H1 (cell line): ENCODE results near the gene RYR3. TPM values are rescaled to one million over a fixed set of nuclear protein-coding genes. Genes with fewer than 3 reads are reported as not detected.

Source experiments
- CTCF ChIA-PET: fragments of 300-600 bp; sonication (Branson Sonifier 250); formaldehyde crosslinking; loops from one replicate; lab custom pipeline; 2021; ENCODE audit not compliant: partially characterized antibody; lab: Charles Lee
- POLR2A ChIA-PET: fragments of 300-600 bp; sonication (Branson Sonifier 250); formaldehyde crosslinking; loops from one replicate; lab custom pipeline; 2021; ENCODE audit warnings: inconsistent platforms; ENCODE audit not compliant: partially characterized antibody; lab: Charles Lee
- DNase-seq, 2 experiments: peaks; one replicate each; pipeline versions ENCODE4 v3.0.0 to v3.0.0-alpha.2; 2010 to 2022; ENCODE audit warnings: low spot score in 2 of 2, low read depth in 1 of 2, mixed read lengths in 1 of 2
- FAIRE-seq: peaks from 2 replicates; lab custom pipeline; 2011; peaks lifted over from hg19 to GRCh38; lab: Jason Lieb, UNC
- H2AFZ ChIP-seq: 2 replicates; pipeline ENCODE4 v1.8.1; 2012; ENCODE audit warnings: low read length, inconsistent platforms
- H2AK5ac ChIP-seq: 2 replicates; pipeline ENCODE4 v1.6.1; 2013; ENCODE audit warnings: low read depth, low read length
- H2BK120ac ChIP-seq: replicated peaks from 2 replicates; pipeline ENCODE3; 2013; ENCODE audit warnings: low read depth, low read length, inconsistent platforms
- H2BK12ac ChIP-seq: 2 replicates; pipeline ENCODE4 v1.6.1; 2013; ENCODE audit warnings: low read depth, low read length
- H2BK15ac ChIP-seq: 2 replicates; pipeline ENCODE4 v1.6.1; 2013; ENCODE audit warnings: low read length
- H2BK20ac ChIP-seq: 2 replicates; pipeline ENCODE4 v1.6.1; 2013; ENCODE audit warnings: low read length
- H2BK5ac ChIP-seq: 2 replicates; pipeline ENCODE4 v1.6.1; 2013; ENCODE audit warnings: low read depth, low read length
- H3K14ac ChIP-seq: 2 replicates; pipeline ENCODE4 v1.6.1; 2013; ENCODE audit warnings: inconsistent platforms; ENCODE audit not compliant: insufficient read length
- H3K18ac ChIP-seq: 2 replicates; pipeline ENCODE4 v1.6.1; 2013; ENCODE audit warnings: low read length; ENCODE audit errors: extremely low read depth
- H3K23ac ChIP-seq: 2 replicates; pipeline ENCODE4 v1.6.1; 2013; ENCODE audit warnings: inconsistent platforms; ENCODE audit not compliant: insufficient read length
- H3K23me2 ChIP-seq: 2 replicates; pipeline ENCODE4 v1.6.1; 2013; ENCODE audit warnings: low read depth, low read length
- H3K27ac ChIP-seq: 2 replicates; pipeline ENCODE4 v1.6.1; 2011; ENCODE audit warnings: low read depth, low read length, inconsistent platforms
- H3K27me3 ChIP-seq, 4 experiments: replicated peaks in 1 of 4; 1 replicate in 1 of 4; 2 replicates in 3 of 4; pipeline versions ENCODE4 v1.6.1 to v1.8.1; 2011 to 2013; ENCODE audit warnings: low read length in 3 of 4, mild to moderate bottlenecking in 3 of 4, inconsistent platforms in 2 of 4, mixed read lengths in 2 of 4, moderate library complexity in 1 of 4; ENCODE audit not compliant: control insufficient read depth in 3 of 4, insufficient read depth in 3 of 4; ENCODE audit errors: extremely low read depth in 1 of 4
- H3K36me3 ChIP-seq, 4 experiments: 2 replicates each; pipeline versions ENCODE4 v1.6.1 to v1.8.1; 2011 to 2013; ENCODE audit warnings: mild to moderate bottlenecking in 4 of 4, low read length in 3 of 4, moderate library complexity in 2 of 4, control low read depth in 1 of 4, inconsistent platforms in 1 of 4; ENCODE audit not compliant: insufficient read depth in 4 of 4, control insufficient read depth in 2 of 4
- H3K4ac ChIP-seq: replicated peaks from 2 replicates; pipeline ENCODE3; 2013; ENCODE audit warnings: low read length, low read depth, mixed read lengths, inconsistent platforms; ENCODE audit not compliant: insufficient read length
- H3K4me1 ChIP-seq, 4 experiments: replicated peaks in 1 of 4; 1 replicate in 1 of 4; 2 replicates in 3 of 4; pipeline versions ENCODE4 v1.6.1 to v1.8.1; 2011 to 2013; ENCODE audit warnings: low read length in 3 of 4, inconsistent platforms in 2 of 4, mixed read lengths in 1 of 4; ENCODE audit not compliant: insufficient read depth in 4 of 4, control insufficient read depth in 3 of 4
- H3K4me2 ChIP-seq, 2 experiments: 2 replicates each; pipeline versions ENCODE4 v1.6.1 to v1.8.1; 2011 to 2013; ENCODE audit warnings: low read depth in 2 of 2, low read length in 2 of 2, control low read depth in 1 of 2, inconsistent platforms in 1 of 2, mild to moderate bottlenecking in 1 of 2; ENCODE audit not compliant: insufficient read depth in 1 of 2
- H3K4me3 ChIP-seq, 4 experiments: fragments of 200-600, 300-600 bp in 1 of 4; sonication (generic), shearing (Covaris generic), sonication (Bioruptor Twin) in 1 of 4; 2 replicates each; pipeline versions ENCODE4 v1.5.1 to v1.8.1; 2011 to 2016; ENCODE audit warnings: low read length in 4 of 4, low read depth in 3 of 4, control low read depth in 2 of 4, inconsistent platforms in 2 of 4, mild to moderate bottlenecking in 2 of 4, mixed read lengths in 1 of 4, moderate library complexity in 1 of 4; ENCODE audit not compliant: insufficient read depth in 2 of 4; ENCODE audit errors: extremely low read depth in 1 of 4
- H3K56ac ChIP-seq: replicated peaks from 2 replicates; pipeline ENCODE3; 2013; ENCODE audit warnings: low read depth, mild to moderate bottlenecking, mixed read lengths, low read length, inconsistent platforms; ENCODE audit not compliant: insufficient read length
- H3K79me1 ChIP-seq: 2 replicates; pipeline ENCODE4 v1.6.1; 2013; ENCODE audit warnings: low read depth, low read length, control low read depth
- H3K79me2 ChIP-seq, 2 experiments: 2 replicates each; pipeline versions ENCODE4 v1.6.1 to v1.8.1; 2012 to 2013; ENCODE audit warnings: low read length in 2 of 2, mild to moderate bottlenecking in 2 of 2, inconsistent platforms in 1 of 2; ENCODE audit not compliant: insufficient read depth in 2 of 2, control insufficient read depth in 1 of 2
- H3K9ac ChIP-seq, 4 experiments: replicated peaks in 1 of 4; 1 replicate in 1 of 4; 2 replicates in 3 of 4; pipeline versions ENCODE4 v1.6.1 to v1.8.1; 2011 to 2013; ENCODE audit warnings: low read depth in 3 of 4, low read length in 3 of 4, control low read depth in 2 of 4, mild to moderate bottlenecking in 2 of 4, moderate library complexity in 2 of 4, inconsistent platforms in 1 of 4; ENCODE audit errors: extremely low read depth in 1 of 4
- H3K9me3 ChIP-seq, 2 experiments: 2 replicates each; pipeline versions ENCODE4 v1.6.1 to v1.8.1; 2012 to 2013; ENCODE audit warnings: mild to moderate bottlenecking in 2 of 2, moderate library complexity in 2 of 2, control low read depth in 1 of 2, inconsistent platforms in 1 of 2, low read depth in 1 of 2, low read length in 1 of 2, mixed read lengths in 1 of 2; ENCODE audit not compliant: insufficient read depth in 2 of 2
- H4K20me1 ChIP-seq, 2 experiments: replicated peaks in 1 of 2; 2 replicates each; pipeline versions ENCODE3 to v1.8.1; 2011 to 2013; ENCODE audit warnings: inconsistent platforms in 2 of 2, low read length in 2 of 2, mild to moderate bottlenecking in 1 of 2; ENCODE audit not compliant: insufficient read depth in 2 of 2, control insufficient read depth in 1 of 2
- H4K5ac ChIP-seq: 2 replicates; pipeline ENCODE4 v1.6.1; 2013; ENCODE audit warnings: low read length, low read depth, mixed read lengths, inconsistent platforms; ENCODE audit not compliant: insufficient read length
- H4K8ac ChIP-seq: 2 replicates; pipeline ENCODE4 v1.8.0; 2013; ENCODE audit warnings: mild to moderate bottlenecking, moderate library complexity, low read length, inconsistent platforms; ENCODE audit not compliant: insufficient read depth; ENCODE audit errors: extremely low read depth
- H4K91ac ChIP-seq: replicated peaks from 2 replicates; pipeline ENCODE3; 2013; ENCODE audit warnings: low read length, mixed read lengths, inconsistent platforms; ENCODE audit not compliant: insufficient read length
- ASH2L ChIP-seq: fragments of 200-600, 300-600 bp; sonication (generic); IDR thresholded peaks from one replicate; pipeline ENCODE4 v1.7.1; 2017; ENCODE audit warnings: low read length
- BRCA1 ChIP-seq: IDR thresholded peaks from 2 replicates; pipeline ENCODE4 v1.6.1; 2012; ENCODE audit warnings: low read depth, low read length, improper control_type of control experiment
- E2F6 ChIP-seq: IDR thresholded peaks from 2 replicates; pipeline ENCODE4 v1.6.1; 2012; ENCODE audit warnings: inconsistent platforms
- JUN ChIP-seq: IDR thresholded peaks from 2 replicates; pipeline ENCODE4 v1.6.1; 2011; ENCODE audit warnings: low read depth, mild to moderate bottlenecking, improper control_type of control experiment, low read length
- POLR2A ChIP-seq, 2 experiments: IDR thresholded peaks; 1 replicate in 1 of 2; 2 replicates in 1 of 2; pipeline ENCODE4 v1.6.1; 2011; ENCODE audit warnings: low read depth in 2 of 2, low read length in 2 of 2, mild to moderate bottlenecking in 2 of 2; ENCODE audit errors: control extremely low read depth in 1 of 2
- SP1 ChIP-seq: IDR thresholded peaks from 2 replicates; pipeline ENCODE4 v1.6.1; 2011; ENCODE audit warnings: low read depth, low read length
- SUZ12 ChIP-seq: fragments of 200-600 bp; sonication (generic); IDR thresholded peaks from 2 replicates; pipeline ENCODE4 v1.6.1; 2012; ENCODE audit warnings: mild to moderate bottlenecking, inconsistent platforms, low read length, moderate library complexity, mixed read lengths
- TCF12 ChIP-seq: IDR thresholded peaks from 2 replicates; pipeline ENCODE4 v1.6.1; 2011; ENCODE audit warnings: low read depth, mild to moderate bottlenecking, low read length
- WGBS, 2 experiments: shearing (Covaris generic) in 1 of 2; methylation state at CpG; one replicate each; pipeline versions ENCODE4 v1.1.6 to v1.1.7; 2013 to 2015; ENCODE audit warnings: low lambda C conversion rate in 2 of 2, mixed read lengths in 2 of 2, inconsistent platforms in 1 of 2, low coverage in 1 of 2, missing lambda C conversion rate in 1 of 2; ENCODE audit not compliant: insufficient replicate concordance in 2 of 2, insufficient coverage in 1 of 2, insufficient read length in 1 of 2; ENCODE audit errors: extremely low coverage in 1 of 2, missing lambda C conversion rate in 1 of 2; 5-methylcytosine and 5-hydroxymethylcytosine counted together
- polyA plus RNA-seq, 7 experiments: library from polyadenylated mRNA; depleted of rRNA in 3 of 7; stranded (reverse) in 5 of 7; unstranded in 2 of 7; fragments of >200 nt in 5 of 7; fragments of 200-250 nt in 2 of 7; gene quantifications; 1 replicate in 5 of 7; 2 replicates in 1 of 7; 4 replicates in 1 of 7; pipeline versions ENCODE4 v1.2.1 to v1.2.3, GENCODE V29; 2011 to 2013; ENCODE audit warnings: missing spikeins in 2 of 7, mixed read lengths in 2 of 7
- total RNA-seq: library from RNA; stranded (reverse); fragmentation: NEBNext Ultra II Directional; extraction: Animal tissue kit (Norgen Biotek cat#: 25700); gene quantifications from 2 replicates; pipeline ENCODE4 v1.2.1, GENCODE V29; 2021

The RYR3 gene
- total and polyA plus RNA-seq, 2 of the 8 experiments (the other 6 are each of a cell fraction or from before 2014, with no cell fraction given) = 0.33 to 3.4 TPM

GRCh38 chr15:33344111-33344510 lies 33.3 kb downstream of the RYR3 start:
- H3K23me2 ChIP-seq = no peaks in the 10 kb centered on the region; the same call in 1 of the 2 replicates
- H2AFZ ChIP-seq = no peak overlapping the region
- no peak overlapping the region for H2BK5ac ChIP-seq
- no peak overlapping the region for H2BK120ac ChIP-seq
- H2AK5ac ChIP-seq = no peak overlapping the region
- no peaks in the 10 kb centered on the region for H3K36me3 ChIP-seq
- no peak overlapping the region for H4K5ac ChIP-seq
- H3K18ac ChIP-seq = no peak overlapping the region
- peaks cover 0 to 2% (median 0%) of the 10 kb centered on the region in 4 experiments; a peak in 1 of 7 replicates for H3K4me1 ChIP-seq
- H3K4me3 ChIP-seq = no peak overlapping the region
- DNase-seq (no peak), FAIRE-seq (no peak)
- H4K91ac ChIP-seq = no peak overlapping the region
- ChIA-PET CTCF (interaction anchor here (0.6 kb wide), 1 partner anchor 188 kb away, joined by 3 read pairs; no protein-coding TSS in a partner anchor), POLR2A (no interaction called here)
- no peak overlapping the region for H2BK12ac ChIP-seq
- H3K9me3 ChIP-seq = no peaks in the 10 kb centered on the region; a peak in 1 of 4 replicates
- no peak overlapping the region for H3K4ac ChIP-seq
- H4K8ac ChIP-seq = no peak overlapping the region
- 98% methylated on average over 2 of the region's 2 CpGs; no CpG with 5 or more reads in 1 of the 2 experiments for WGBS, 2 experiments
- no peak overlapping the region for H3K27ac ChIP-seq
- H3K14ac ChIP-seq = no peak overlapping the region
- no peaks in the 10 kb centered on the region for H3K79me1 ChIP-seq
- no peaks in the 10 kb centered on the region for H3K79me2 ChIP-seq
- H3K23ac ChIP-seq = no peak overlapping the region
- H3K9ac ChIP-seq = no peak overlapping the region
- H3K4me2 ChIP-seq = no peak overlapping the region
- H3K56ac ChIP-seq = no peak overlapping the region
- H4K20me1 ChIP-seq = no peaks in the 10 kb centered on the region
- H3K27me3 ChIP-seq = no peaks in the 10 kb centered on the region
- no peak overlapping the region for H2BK20ac ChIP-seq
- H2BK15ac ChIP-seq = no peak overlapping the region
- TF ChIP-seq POLR2A (IDR thresholded peaks at IDR 0.05; ENCODE audit: control extremely low read depth in 1 of 2, low read depth in 2 of 2, low read length in 2 of 2) (no peak), ASH2L (no peak), BRCA1 (no peak), E2F6 (no peak), JUN (no peak), TCF12 (no peak), SUZ12 (no peak), SP1 (no peak)
